Melanocyte of skin (primary cell): ENCODE data around the gene ARL1. TPM values are rescaled to one million over a fixed set of nuclear protein-coding genes. Genes with fewer than 3 reads are reported as not detected.

Source experiments
- small RNA-seq, 2 donors: library from RNA; depleted of rRNA; stranded (forward); fragments of <200 nt; gene quantifications; one replicate each; pipeline ENCODE3, GENCODE V24; 2012
- total RNA-seq, 2 donors: library from RNA; depleted of rRNA; stranded (reverse); fragments of >200 nt; gene quantifications; 2 replicates each; pipeline ENCODE4 v1.2.3, GENCODE V29; 2012

ARL1 gene
- total RNA-seq, result 10 to 100 TPM; 39.9 to 57.6 TPM

GRCh38 chr12:101407436-101408345 lies at the start of gene ARL1:
Gene ARL1 (minus strand): TSS chr12:101407772. CDS start chr12:101407645, 127 bp downstream.

Small RNAs within 50 kb of the gene (small RNA-seq; reads per million reads assigned to genes)
- gene RF00019 (0 reads per million in 2 donors), gene RNU6-1068P (0 reads per million in 2 donors), gene RPS27P23 (0 reads per million in 2 donors)

Other genes with a start within 250 kb of the ARL1 start
- under 1 TPM in 1 of 2 donors, not detected in 1; 0.67 TPM for gene SLC5A8, start 197.5 kb downstream of the ARL1 start, total RNA-seq
- gene UTP20, start 127.7 kb downstream of the ARL1 start, total RNA-seq, result 10 to 100 TPM; 24.8 to 47.6 TPM
- not detected for gene SPIC, start 67.6 kb upstream of the ARL1 start, total RNA-seq
- not detected for gene MYBPC1, start 187.2 kb upstream of the ARL1 start, total RNA-seq